ENCODE data around the gene HES3.

The HES3 gene

GRCh38 chr1:6246497-6247467 is 2.8 kb downstream of the HES3 start:
- peak; percentile 69 for DNase-seq

GRCh38 chr1:6247651-6248050 is 3.7 kb downstream of the HES3 start:
- no peak for DNase-seq

DNA sequence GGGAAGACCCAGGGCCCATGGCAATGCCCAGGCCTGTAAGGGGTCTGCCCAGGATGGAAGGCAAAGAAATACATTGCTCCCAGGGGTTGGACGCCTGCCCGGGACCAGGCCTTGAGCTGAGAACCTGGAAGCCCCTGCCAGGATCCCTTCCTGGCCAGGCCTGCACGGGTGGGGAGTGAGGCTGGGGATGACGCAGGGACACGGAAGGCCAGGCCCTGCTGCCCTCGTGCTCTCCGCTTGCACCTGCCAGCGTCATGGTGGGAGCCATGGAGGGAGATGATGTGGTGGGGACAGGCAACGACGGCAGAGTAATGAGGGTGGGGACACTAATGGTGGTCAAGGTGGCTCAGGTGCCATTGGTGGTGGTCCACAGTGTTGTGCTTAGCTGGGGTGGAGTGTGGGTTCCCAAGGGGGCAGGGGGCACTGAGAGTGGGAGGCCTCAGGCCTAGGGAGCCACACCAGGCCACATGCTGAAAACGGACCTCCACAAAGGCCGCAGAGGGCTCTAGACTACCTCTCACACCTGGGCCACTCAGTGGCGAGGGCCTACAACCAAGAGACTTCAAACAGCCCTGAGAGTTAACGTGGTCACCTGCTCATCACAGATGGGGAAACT is 4.3 kb downstream of the HES3 start:
- DNase-seq: no peak

DNA sequence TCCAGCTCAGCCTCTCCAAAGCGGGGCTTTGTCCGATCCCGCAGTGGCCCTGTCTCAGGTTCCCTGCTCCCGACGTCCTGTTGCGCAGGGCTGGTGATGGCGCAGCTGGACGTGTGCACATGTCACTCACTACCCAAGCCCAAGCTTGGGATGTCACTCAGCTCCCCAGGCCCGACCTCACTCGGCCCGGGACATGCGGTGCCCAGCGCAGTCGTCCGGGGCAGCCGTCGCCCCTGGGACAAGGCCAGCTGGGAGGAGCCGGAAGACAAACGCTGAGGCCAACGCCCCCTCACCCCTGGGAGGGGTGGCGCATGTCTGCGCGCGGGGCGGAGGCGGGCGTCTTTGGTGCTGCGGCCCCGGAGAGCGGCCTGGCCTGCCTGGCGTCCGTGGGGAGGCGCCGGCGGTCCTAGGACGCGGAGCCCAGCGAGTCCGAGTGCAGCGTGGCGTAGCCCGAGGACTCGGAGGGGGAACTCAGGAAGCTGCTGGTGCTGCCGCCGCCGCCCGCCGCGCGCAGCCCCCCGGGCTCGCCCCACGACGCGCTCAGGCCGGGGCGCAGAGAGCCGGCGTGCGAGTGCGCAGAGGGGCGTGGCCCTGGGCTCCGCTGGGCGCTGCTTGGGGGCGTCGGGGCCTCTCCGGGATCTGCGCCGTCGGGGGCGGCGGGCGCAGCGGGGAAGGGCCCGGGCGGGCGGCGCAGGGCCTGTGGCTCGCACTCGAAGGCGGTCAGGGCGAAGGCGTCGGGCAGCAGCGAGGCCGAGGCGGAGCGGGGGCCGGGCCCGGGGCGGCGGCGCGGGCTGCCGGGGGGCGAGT is 5.2 kb downstream of the HES3 start:
- DNase-seq: peak; percentile 42

GRCh38 chr1:6249739-6250689 is 6.0 kb downstream of the HES3 start:
- no peak for DNase-seq

DNA sequence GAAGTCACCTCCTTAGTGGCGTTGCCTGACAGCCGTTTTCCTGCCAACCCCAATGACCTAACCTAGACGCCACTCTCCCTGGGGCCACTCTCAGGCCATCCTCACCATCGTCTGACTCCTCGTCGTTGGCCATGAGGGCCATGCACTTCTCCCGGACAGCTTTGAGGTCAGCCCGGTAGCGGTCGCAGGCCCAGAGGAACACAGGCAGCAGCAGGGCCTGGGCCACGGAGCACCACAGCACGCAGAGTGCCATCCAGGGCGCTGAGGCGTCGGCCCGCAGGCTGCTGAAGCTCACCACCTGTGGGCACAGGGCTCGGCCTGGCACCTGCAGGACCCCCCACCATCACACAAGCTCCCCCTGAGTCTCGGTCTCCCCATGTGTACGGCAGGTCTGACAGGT is 7.3 kb downstream of the HES3 start:
- DNase-seq: no peak

- DNase-seq: no peak
Observed at GRCh38 chr1:6251681-6252373, 7.8 kb downstream of the HES3 start.

DNA sequence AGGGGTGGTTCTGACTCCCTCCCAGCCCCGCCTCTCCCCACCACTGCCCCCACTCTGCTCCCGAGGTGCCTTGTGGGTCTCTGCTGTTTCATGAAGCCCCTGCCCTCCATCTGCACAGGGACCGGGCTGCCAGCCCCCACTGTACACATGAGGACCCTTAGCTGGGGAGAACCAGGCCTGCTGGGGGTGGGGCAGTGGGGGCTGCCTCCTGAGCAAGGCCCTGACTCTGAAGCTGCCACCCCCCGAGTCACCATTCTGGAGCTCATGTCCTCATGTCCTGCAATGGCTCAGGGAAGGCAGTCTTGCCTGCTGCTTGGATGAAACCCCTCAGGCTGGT is 8.4 kb downstream of the HES3 start:
- no peak for DNase-seq

DNA sequence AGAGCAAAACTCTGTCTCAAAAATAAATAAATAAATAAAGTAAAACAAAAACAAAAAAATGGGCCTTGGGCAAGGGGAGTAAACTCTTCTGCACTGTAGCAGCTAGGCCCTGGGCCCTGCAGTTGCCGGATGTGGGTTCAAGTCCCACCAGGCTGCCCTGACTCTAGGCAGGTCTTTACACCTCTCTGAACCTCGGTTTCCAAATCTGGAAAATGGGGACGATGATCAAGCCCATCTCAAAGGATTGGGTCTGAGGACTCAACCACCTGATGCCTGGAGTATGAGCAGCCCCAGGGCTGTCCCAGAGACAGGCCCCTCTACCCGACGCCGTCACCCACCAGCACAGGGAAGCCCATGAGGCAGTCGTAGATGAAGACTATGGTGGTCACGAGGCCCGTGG is 9.4 kb downstream of the HES3 start:
- no peak for DNase-seq

- no peak for DNase-seq
Observed at GRCh38 chr1:6254691-6255090, 10.7 kb downstream of the HES3 start.

DNA sequence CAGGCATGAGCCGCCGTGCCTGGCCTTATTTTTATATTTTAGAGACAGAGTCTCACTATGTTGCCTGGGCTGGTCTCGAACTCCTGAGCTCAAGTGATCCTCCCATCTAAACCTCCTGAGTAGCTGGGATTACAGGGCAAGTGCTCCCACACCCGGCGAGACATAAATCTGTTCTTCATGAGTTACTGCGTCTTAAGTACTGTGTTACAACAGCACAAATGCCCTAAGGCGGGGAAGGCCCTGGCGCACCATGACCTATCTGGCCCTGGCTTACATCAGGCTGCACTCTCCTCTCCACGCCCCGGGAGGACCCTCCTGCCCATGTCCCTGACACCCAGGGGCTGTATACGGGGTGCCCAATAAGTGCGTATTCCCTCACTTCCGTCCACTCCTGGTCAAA is 12.7 kb downstream of the HES3 start:
- no peak for DNase-seq

GRCh38 chr1:6257541-6258069 is 13.6 kb downstream of the HES3 start:
- DNase-seq: no peak

GRCh38 chr1:6258675-6259074 is 14.7 kb downstream of the HES3 start:
- DNase-seq: peak; percentile 33

DNA sequence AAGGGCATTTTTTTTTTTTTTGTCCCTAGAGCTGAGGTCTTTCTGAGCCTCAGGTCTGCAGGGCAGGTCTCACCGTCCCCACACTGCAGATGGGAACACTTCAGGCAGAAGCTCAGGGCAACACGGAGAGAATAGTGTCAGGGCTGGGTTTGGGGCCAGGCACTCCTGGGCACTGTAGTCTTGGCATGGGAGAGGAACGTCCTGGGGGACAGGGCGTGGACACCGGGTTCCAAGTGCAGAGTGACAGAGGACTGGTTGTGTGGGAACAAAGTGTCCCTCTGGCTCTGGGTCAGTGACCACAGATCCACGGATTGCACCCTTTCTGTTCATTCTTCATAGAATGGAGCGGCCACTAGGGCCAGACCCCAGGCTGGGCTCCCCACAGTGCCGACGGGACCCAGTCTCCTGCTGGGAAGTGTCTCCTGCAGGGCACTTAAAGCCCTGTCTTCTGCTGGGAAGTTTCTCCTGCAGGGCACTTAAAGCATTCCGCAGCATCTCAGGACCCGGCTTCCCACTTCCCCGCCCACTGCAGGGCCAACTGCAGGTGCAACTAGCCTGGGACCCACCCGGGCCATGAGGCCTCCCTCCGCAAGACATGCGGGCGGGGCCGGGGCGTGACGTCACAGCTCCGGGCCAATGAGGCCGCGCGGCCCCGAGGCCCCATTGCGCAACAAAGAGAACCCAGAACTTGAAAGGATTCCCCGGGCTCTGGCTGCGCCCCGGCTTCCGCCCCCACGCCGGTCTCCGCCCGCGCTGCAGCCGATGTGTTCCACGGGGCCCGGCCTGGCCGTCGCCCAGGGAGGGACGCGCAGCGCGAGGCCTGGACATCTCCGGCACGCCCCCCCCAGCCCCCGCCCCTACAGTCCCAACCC is 15.7 kb downstream of the HES3 start:
- DNase-seq: peak; percentile 85

- DNase-seq: no peak
Observed at GRCh38 chr1:6260433-6260934, 16.5 kb downstream of the HES3 start.

DNA sequence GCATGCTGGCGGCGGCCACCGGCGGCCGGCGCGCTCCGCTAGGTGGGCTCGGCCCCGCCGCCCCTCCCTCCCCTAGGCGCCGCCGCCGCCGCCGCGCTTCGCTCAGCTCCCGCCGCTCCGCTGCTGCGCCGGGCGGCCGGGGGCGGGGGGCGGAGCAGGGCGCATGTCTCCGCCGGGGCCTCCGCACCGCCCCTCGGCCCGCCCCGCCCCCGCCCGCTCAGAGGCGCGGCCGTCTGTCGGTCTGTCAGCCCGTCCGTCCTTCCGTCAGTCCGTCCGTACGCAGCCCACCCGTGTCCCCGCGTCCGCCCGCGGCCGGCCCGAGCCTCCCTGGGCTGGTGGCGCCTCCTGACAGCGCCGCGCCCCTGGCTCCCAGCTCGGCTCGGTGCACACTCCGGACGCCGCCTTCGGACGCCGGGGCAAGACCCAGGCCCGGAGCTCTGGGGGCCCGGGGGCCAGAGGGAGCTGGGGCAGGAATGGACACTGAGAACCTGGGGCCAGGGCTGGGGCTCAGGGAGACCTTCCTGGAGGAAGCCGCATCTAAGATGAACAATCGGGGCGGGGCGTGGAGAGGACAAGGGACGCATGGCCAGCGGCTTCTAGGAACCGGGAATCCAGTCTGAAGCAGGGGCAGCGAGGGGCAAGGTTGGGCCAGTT is 17.1 kb downstream of the HES3 start, which contains the start of gene GPR153:
TSS of gene GPR153 (minus strand) at position 138 of the 654 bp plus-strand sequence. CDS start 6,193 bp downstream, outside the sequence.
- peak; percentile 57 for DNase-seq

GRCh38 chr1:6261615-6261995 is 17.6 kb downstream of the HES3 start:
- DNase-seq: no peak

DNA sequence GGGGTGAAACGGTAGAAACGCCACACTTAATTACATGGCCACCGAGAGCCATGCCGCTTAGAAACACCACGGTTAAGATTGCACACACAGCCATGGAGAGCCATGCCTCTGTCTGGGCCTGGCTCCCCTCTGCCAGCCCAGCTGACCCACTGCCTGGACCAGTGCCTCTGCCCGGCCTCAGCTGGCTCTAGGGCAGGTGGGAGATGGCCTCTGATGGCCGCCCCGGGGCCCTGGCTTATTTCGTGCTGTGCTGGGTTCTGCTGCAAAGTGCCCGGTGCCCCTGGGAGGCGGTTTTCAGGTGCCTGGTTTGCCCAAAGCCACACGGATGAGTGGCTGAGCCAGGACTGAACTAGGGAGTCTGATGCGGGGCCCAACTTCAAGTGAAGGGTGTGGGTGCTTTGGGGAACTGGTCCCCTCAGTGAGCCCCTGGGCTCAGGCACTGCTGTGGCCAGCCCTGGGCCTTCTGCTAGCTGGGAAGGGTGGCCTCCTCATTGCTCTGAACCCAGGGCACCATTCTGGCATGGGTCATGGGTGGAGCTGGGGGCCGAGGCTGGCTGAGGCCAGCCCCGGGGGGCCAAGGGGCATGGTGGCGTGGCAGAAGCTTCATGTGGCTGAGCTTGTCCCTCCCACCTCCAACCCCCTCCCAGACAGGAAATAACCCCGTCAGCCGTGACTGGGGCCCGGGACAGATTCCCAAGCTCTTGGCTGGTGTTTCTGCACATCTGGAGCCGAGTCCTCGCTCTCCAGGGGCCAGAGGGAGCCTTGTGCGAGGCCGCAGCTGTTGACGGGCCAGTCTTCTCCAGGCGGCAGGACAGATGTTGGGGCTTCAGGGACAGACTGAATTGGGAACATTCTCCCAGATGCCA is 18.8 kb downstream of the HES3 start:
- DNase-seq: no peak

- no peak for DNase-seq
Observed at GRCh38 chr1:6263716-6264115, 19.7 kb downstream of the HES3 start.

All from inflammatory macrophage treated with lipopolysaccharide for 4 hours (primary cell).